Mesenchymal stem cell (in vitro differentiated cells and primary cell): ENCODE results near the gene CDH12.

Experiments
- DNase-seq: peaks from one replicate; pipeline ENCODE4 v3.0.0-alpha.2; 2013
- H2AFZ ChIP-seq: one replicate; pipeline ENCODE4 v1.6.1; 2013; ENCODE audit warnings: low read depth, mild to moderate bottlenecking, control low read depth, inconsistent platforms, low read length, moderate library complexity
- H2AK5ac ChIP-seq: 2 replicates; pipeline ENCODE4 v1.6.1; 2013; ENCODE audit warnings: low read length, moderate library complexity, mild to moderate bottlenecking, inconsistent platforms; ENCODE audit not compliant: severe bottlenecking
- H2BK120ac ChIP-seq: one replicate; pipeline ENCODE4 v1.6.1; 2013; ENCODE audit warnings: low read depth, mild to moderate bottlenecking, inconsistent platforms, low read length, moderate library complexity
- H2BK12ac ChIP-seq, 2 experiments: one replicate each; pipeline ENCODE4 v1.6.1; 2013; ENCODE audit warnings: inconsistent platforms in 2 of 2, low read length in 2 of 2, mild to moderate bottlenecking in 2 of 2, moderate library complexity in 2 of 2, control low read depth in 1 of 2
- H2BK15ac ChIP-seq: one replicate; pipeline ENCODE4 v1.6.1; 2013; ENCODE audit warnings: mild to moderate bottlenecking, low read depth, inconsistent platforms; ENCODE audit not compliant: poor library complexity, severe bottlenecking
- H2BK5ac ChIP-seq: 2 replicates; pipeline ENCODE4 v1.6.1; 2013; ENCODE audit warnings: low read depth, mild to moderate bottlenecking, low read length, control low read depth, inconsistent platforms; ENCODE audit not compliant: poor library complexity, severe bottlenecking
- H3K14ac ChIP-seq, 2 experiments: one replicate each; pipeline ENCODE4 v1.6.1; 2013; ENCODE audit warnings: inconsistent platforms in 2 of 2, low read length in 2 of 2, control low read depth in 1 of 2, mild to moderate bottlenecking in 1 of 2, moderate library complexity in 1 of 2
- H3K18ac ChIP-seq, 2 experiments: one replicate each; pipeline ENCODE4 v1.6.1; 2013; ENCODE audit warnings: inconsistent platforms in 2 of 2, low read length in 2 of 2, control low read depth in 1 of 2, low read depth in 1 of 2, mild to moderate bottlenecking in 1 of 2
- H3K23ac ChIP-seq, 2 experiments: one replicate each; pipeline ENCODE4 v1.6.1; 2013; ENCODE audit warnings: inconsistent platforms in 2 of 2, low read length in 2 of 2, mild to moderate bottlenecking in 2 of 2, moderate library complexity in 2 of 2, control low read depth in 1 of 2
- H3K27ac ChIP-seq: 2 replicates; pipeline ENCODE4 v1.5.1; 2013; ENCODE audit warnings: mild to moderate bottlenecking, moderate library complexity, low read length, control low read depth, inconsistent platforms; ENCODE audit not compliant: poor library complexity, severe bottlenecking
- H3K27me3 ChIP-seq, 2 experiments: 2 replicates each; pipeline versions ENCODE4 v1.6.1 to v1.7.0; 2013; ENCODE audit warnings: low read length in 2 of 2, mild to moderate bottlenecking in 2 of 2, moderate library complexity in 2 of 2, control low read depth in 1 of 2, inconsistent platforms in 1 of 2; ENCODE audit not compliant: control insufficient read depth in 1 of 2, insufficient read depth in 1 of 2
- H3K36me3 ChIP-seq, 2 experiments: 2 replicates each; pipeline versions ENCODE4 v1.6.1 to v1.7.0; 2013; ENCODE audit warnings: low read length in 2 of 2, control low read depth in 1 of 2, inconsistent platforms in 1 of 2, low read depth in 1 of 2, mild to moderate bottlenecking in 1 of 2; ENCODE audit not compliant: insufficient read depth in 2 of 2, control insufficient read depth in 1 of 2
- H3K4ac ChIP-seq, 2 experiments: one replicate each; pipeline ENCODE4 v1.6.1; 2013; ENCODE audit warnings: inconsistent platforms in 2 of 2, low read length in 2 of 2, mild to moderate bottlenecking in 2 of 2, moderate library complexity in 2 of 2, control low read depth in 1 of 2, low read depth in 1 of 2
- H3K4me1 ChIP-seq: 2 replicates; pipeline ENCODE4 v1.6.1; 2013; ENCODE audit warnings: low read depth, low read length, control low read depth; ENCODE audit not compliant: control insufficient read depth, insufficient read depth
- H3K4me2 ChIP-seq: 2 replicates; pipeline ENCODE4 v1.6.1; 2013; ENCODE audit warnings: low read length, mild to moderate bottlenecking, inconsistent platforms; ENCODE audit not compliant: poor library complexity, severe bottlenecking
- H3K4me3 ChIP-seq, 2 experiments: 2 replicates each; pipeline versions ENCODE4 v1.5.1 to v1.7.0; 2013; ENCODE audit warnings: low read length in 2 of 2, mild to moderate bottlenecking in 2 of 2, control low read depth in 1 of 2, low read depth in 1 of 2; ENCODE audit not compliant: insufficient read depth in 1 of 2
- H3K79me1 ChIP-seq: replicated peaks from 2 replicates; pipeline ENCODE4 v1.6.1; 2013; ENCODE audit warnings: mild to moderate bottlenecking, control low read depth, low read length, inconsistent platforms; ENCODE audit not compliant: poor library complexity, severe bottlenecking
- H3K9ac ChIP-seq: 2 replicates; pipeline ENCODE4 v1.7.0; 2013; ENCODE audit warnings: mild to moderate bottlenecking, low read length, moderate library complexity
- H3K9me3 ChIP-seq: 2 replicates; pipeline ENCODE4 v1.7.0; 2013; ENCODE audit warnings: mild to moderate bottlenecking, low read length; ENCODE audit not compliant: control insufficient read depth
- H4K8ac ChIP-seq: one replicate; pipeline ENCODE4 v1.6.1; 2013; ENCODE audit warnings: inconsistent platforms, mild to moderate bottlenecking, low read length, moderate library complexity
- H4K91ac ChIP-seq: one replicate; pipeline ENCODE4 v1.6.1; 2013; ENCODE audit warnings: mild to moderate bottlenecking, low read length, inconsistent platforms
- WGBS: methylation state at CpG from one replicate; pipeline ENCODE4 v1.1.7; 2013; ENCODE audit warnings: mixed read lengths; 5-methylcytosine and 5-hydroxymethylcytosine counted together

CDH12 gene

GRCh38 chr5:21791304-21791703 is 1061.8 kb downstream of the CDH12 start:
- Histone ChIP-seq H3K9me3 (no peaks in the 10 kb centered on the region), H3K4me1 (no peaks in the 10 kb centered on the region), H2BK120ac (no peak overlapping the region), H2BK15ac (no peak overlapping the region), H3K23ac (no peak overlapping the region), H3K36me3 (no peaks in the 10 kb centered on the region), H3K4me3 (no peak overlapping the region), H3K18ac (no peak overlapping the region), H3K27me3 (no peaks in the 10 kb centered on the region), H2BK5ac (no peak overlapping the region), H4K91ac (no peak overlapping the region), H3K27ac (no peak overlapping the region), H3K14ac (no peak overlapping the region), H3K79me1 (no peaks in the 10 kb centered on the region), H2BK12ac (no peak overlapping the region), H2AK5ac (no peak overlapping the region), H3K4ac (no peak overlapping the region), H4K8ac (no peak overlapping the region), H3K9ac (no peak overlapping the region), H3K4me2 (no peak overlapping the region), H2AFZ (no peak overlapping the region)
- DNase-seq = no peak
- WGBS = no CpG with 5 or more reads among the region's 2 CpGs

GRCh38 chr5:21784487-21784886 is 1068.7 kb downstream of the CDH12 start:
- Histone ChIP-seq H3K18ac (no peak overlapping the region), H2BK15ac (no peak overlapping the region), H4K91ac (no peak overlapping the region), H3K27ac (no peak overlapping the region), H3K79me1 (no peaks in the 10 kb centered on the region), H2AK5ac (no peak overlapping the region), H3K23ac (no peak overlapping the region), H3K4ac (no peak overlapping the region), H3K9me3 (no peaks in the 10 kb centered on the region), H2AFZ (no peak overlapping the region), H3K27me3 (no peaks in the 10 kb centered on the region), H3K9ac (no peak overlapping the region), H2BK5ac (no peak overlapping the region), H2BK120ac (no peak overlapping the region), H3K4me1 (no peaks in the 10 kb centered on the region), H3K4me2 (no peak overlapping the region), H3K14ac (no peak overlapping the region), H2BK12ac (no peak overlapping the region), H3K36me3 (no peaks in the 10 kb centered on the region), H4K8ac (no peak overlapping the region), H3K4me3 (no peak overlapping the region)
- no peak for DNase-seq
- no CpG with 5 or more reads among the region's 1 CpG for whole genome bisulfite sequencing

- H4K8ac ChIP-seq = no peak overlapping the region
- no peak overlapping the region for H3K23ac ChIP-seq
- no peak overlapping the region for H3K4ac ChIP-seq
- no peak for DNase-seq
- no peak overlapping the region for H4K91ac ChIP-seq
- H3K36me3 ChIP-seq = no peaks in the 10 kb centered on the region
- H3K9ac ChIP-seq = no peak overlapping the region
- no peaks in the 10 kb centered on the region for H3K9me3 ChIP-seq
- H3K27ac ChIP-seq = no peak overlapping the region
- no peak overlapping the region for H2BK5ac ChIP-seq
- no peak overlapping the region for H3K18ac ChIP-seq
- no peak overlapping the region for H2BK15ac ChIP-seq
- H2BK120ac ChIP-seq = no peak overlapping the region
- H2AFZ ChIP-seq = no peak overlapping the region
- no peak overlapping the region for H3K4me3 ChIP-seq
- H3K27me3 ChIP-seq = no peaks in the 10 kb centered on the region
- H3K4me2 ChIP-seq = no peak overlapping the region
- H2AK5ac ChIP-seq = no peak overlapping the region
- no peaks in the 10 kb centered on the region for H3K79me1 ChIP-seq
- H3K14ac ChIP-seq = no peak overlapping the region
- no peak overlapping the region for H2BK12ac ChIP-seq
- no peaks in the 10 kb centered on the region for H3K4me1 ChIP-seq
- WGBS = 85% methylated on average over 4 of the region's 6 CpGs
These were observed 1070.0 kb downstream of the CDH12 start for GRCh38 chr5:21783074-21783679.

- no peaks in the 10 kb centered on the region for H3K9me3 ChIP-seq
- 89% methylated on average over 3 of the region's 3 CpGs for WGBS
- no peak overlapping the region for H2BK5ac ChIP-seq
- H2AK5ac ChIP-seq = no peak overlapping the region
- H2BK15ac ChIP-seq = no peak overlapping the region
- no peak overlapping the region for H3K27ac ChIP-seq
- H3K4me3 ChIP-seq = no peak overlapping the region
- H3K4me2 ChIP-seq = no peak overlapping the region
- no peak overlapping the region for H3K23ac ChIP-seq
- H2BK12ac ChIP-seq = no peak overlapping the region
- no peak overlapping the region for H2BK120ac ChIP-seq
- H4K8ac ChIP-seq = no peak overlapping the region
- no peaks in the 10 kb centered on the region for H3K79me1 ChIP-seq
- H3K27me3 ChIP-seq = no peaks in the 10 kb centered on the region
- no peaks in the 10 kb centered on the region for H3K4me1 ChIP-seq
- no peak overlapping the region for H3K14ac ChIP-seq
- no peaks in the 10 kb centered on the region for H3K36me3 ChIP-seq
- H4K91ac ChIP-seq = no peak overlapping the region
- no peak for DNase-seq
- no peak overlapping the region for H3K9ac ChIP-seq
- no peak overlapping the region for H2AFZ ChIP-seq
- no peak overlapping the region for H3K18ac ChIP-seq
- H3K4ac ChIP-seq = no peak overlapping the region
These were observed 1076.7 kb downstream of the CDH12 start for GRCh38 chr5:21776466-21776865.
